ENCODE measurements around the gene SORCS2. TPM values are rescaled to one million over a fixed set of nuclear protein-coding genes. Genes with fewer than 3 reads are reported as not detected.

Gene SORCS2
- total and polyA plus RNA-seq, 12 donors: 0.67 to 15.5 (median 1.3) TPM

DNA sequence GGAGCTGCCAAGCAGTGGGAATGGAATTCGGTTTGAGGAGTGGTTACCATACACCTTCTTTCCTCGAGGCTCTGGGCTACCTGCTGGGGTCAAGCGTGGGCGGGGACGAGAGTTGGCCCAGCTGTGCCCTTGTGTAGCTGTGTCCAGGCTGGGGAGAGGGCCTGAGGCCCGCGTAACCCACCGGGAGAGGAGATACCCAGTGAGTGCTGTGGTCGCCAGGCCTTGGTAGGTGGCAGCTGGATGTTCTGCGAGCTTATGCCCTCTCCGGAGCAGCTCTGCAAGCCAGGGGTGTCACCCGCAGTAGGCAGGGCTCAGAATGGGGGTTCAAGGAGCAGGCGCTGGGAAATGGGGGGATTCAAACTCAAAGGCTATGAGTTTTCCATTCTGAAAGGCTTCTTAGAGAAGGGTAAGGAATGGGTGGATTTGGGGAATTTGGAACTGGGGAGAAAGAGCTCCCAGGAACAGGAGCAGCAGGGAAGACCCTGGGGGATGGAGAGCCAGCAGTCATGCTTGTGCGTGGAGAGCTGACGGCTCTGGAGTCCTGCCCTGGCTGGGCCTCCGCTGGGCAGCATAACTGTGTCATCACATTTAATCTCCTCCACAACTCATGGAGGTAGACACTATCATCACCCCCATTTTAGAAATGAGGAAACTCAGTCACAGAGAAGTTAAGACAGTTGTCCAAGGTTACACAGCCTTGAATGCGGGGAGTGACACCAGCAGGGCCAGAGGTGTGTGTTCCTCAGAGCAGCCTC lies 117.5 kb downstream of the SORCS2 start:
- Histone ChIP-seq H3K27ac (peak overlapping the region in 1 of 5 donors; percentile 22), H3K4me3 (no peak overlapping the region), H3K9me3 (replicated peaks in 1 of 3) (no peaks in the 10 kb centered on the region), H3K36me3 (replicated peaks in 1 of 2) (no peaks in the 10 kb centered on the region), H3K4me1 (replicated peaks in 1 of 2) (no peaks in the 10 kb centered on the region), H3K27me3 (no peaks in the 10 kb centered on the region)
- DNase-seq: no peak
- intact Hi-C loops (cut with DNase I): no loop called here
- TF ChIP-seq, protein P1, sequence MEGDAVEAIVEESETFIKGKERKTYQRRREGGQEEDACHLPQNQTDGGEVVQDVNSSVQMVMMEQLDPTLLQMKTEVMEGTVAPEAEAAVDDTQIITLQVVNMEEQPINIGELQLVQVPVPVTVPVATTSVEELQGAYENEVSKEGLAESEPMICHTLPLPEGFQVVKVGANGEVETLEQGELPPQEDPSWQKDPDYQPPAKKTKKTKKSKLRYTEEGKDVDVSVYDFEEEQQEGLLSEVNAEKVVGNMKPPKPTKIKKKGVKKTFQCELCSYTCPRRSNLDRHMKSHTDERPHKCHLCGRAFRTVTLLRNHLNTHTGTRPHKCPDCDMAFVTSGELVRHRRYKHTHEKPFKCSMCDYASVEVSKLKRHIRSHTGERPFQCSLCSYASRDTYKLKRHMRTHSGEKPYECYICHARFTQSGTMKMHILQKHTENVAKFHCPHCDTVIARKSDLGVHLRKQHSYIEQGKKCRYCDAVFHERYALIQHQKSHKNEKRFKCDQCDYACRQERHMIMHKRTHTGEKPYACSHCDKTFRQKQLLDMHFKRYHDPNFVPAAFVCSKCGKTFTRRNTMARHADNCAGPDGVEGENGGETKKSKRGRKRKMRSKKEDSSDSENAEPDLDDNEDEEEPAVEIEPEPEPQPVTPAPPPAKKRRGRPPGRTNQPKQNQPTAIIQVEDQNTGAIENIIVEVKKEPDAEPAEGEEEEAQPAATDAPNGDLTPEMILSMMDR (IDR thresholded peaks at IDR 0.05): no peak
- TF ChIP-seq POLR2A (IDR thresholded peaks at IDR 0.05): no peak
- WGBS, 4 donors: 78 to 86% (median 82%) methylated on average over 13 to 17 of the region's 17 CpGs

DNA sequence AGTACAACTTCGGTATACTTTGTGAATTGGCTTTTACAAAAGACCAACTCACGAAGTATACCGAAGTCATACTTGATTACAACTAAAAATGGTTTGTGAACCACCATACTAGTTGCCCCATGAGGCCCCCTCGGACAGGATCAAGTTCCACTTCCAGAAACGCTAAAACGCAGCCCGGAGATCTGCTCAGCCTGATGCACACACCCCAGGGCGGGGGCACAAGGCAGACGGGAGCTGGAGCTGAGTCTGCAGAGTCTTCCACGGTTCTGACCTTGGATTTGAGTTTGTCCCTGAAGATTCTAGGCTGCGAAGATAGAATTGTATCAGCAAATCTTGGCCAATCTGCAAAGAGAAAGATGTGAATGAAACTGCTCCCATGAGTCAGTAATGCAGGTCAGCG lies 118.1 kb downstream of the SORCS2 start:
- no peaks in the 10 kb centered on the region for H3K4me1 ChIP-seq (replicated peaks in 1 of 2)
- no peak overlapping the region for H3K4me3 ChIP-seq
- peak overlapping the region in 1 of 5 donors; percentile 22 for H3K27ac ChIP-seq
- WGBS, 4 donors: 37 to 55% (median 44%) methylated on average over 12 of the region's 12 CpGs
- H3K36me3 ChIP-seq (replicated peaks in 1 of 2): no peaks in the 10 kb centered on the region
- intact Hi-C loops (cut with DNase I): no loop called here
- TF ChIP-seq POLR2A (IDR thresholded peaks at IDR 0.05): no peak
- DNase-seq: no peak
- no peaks in the 10 kb centered on the region for H3K27me3 ChIP-seq
- H3K9me3 ChIP-seq (replicated peaks in 1 of 3): no peaks in the 10 kb centered on the region

DNA sequence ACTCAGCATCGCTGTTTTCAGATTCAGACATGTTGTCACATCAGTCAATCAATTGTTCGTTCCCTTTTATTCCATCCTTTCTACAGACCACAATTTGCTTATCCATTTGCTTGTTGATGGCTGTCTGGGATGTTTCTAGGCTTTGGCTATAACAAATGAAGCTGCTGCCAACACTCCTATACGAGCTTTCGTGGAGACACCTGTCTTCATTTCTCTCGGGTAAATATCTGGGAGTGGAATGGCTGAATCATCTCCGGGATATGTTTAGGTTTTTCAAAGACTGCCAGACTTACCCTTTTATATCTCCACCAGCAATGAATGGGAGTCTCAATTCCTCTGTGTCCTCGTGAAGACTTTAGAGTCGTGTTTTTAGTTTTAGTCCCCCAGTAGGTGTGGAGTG lies 118.9 kb downstream of the SORCS2 start:
- intact Hi-C loops (cut with DNase I): no loop called here
- TF ChIP-seq, protein P1 (IDR thresholded peaks at IDR 0.05): no peak
- no peak for TF ChIP-seq POLR2A (IDR thresholded peaks at IDR 0.05)
- 82 to 90% (median 87%) methylated on average over 8 of the region's 8 CpGs for WGBS, 4 donors

DNA sequence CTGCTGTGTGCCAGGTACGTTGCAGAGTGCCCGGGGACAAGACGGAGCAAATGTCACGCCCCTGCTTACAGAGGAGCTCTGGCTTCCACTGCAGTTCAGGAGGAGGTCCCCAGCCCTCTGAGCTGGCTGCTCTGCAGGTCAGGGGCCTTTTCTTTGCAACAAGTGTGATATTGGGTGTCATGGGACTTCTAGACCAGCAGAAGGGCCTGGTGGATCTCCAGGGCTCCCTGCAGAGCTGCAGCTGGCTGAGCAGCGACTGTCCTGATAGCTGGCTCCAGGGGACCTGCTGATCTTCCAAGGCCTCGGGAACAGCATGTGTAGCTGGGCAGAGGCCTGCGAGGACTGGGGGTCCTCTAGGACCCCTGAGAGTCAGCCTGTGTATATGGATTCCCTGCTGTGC lies 120.4 kb downstream of the SORCS2 start:
- Histone ChIP-seq H3K27me3 (no peaks in the 10 kb centered on the region), H3K4me3 (no peak overlapping the region), H3K27ac (peak overlapping the region in 1 of 5 donors; percentile 74), H3K36me3 (replicated peaks in 1 of 2) (no peaks in the 10 kb centered on the region), H3K4me1 (replicated peaks in 1 of 2) (no peaks in the 10 kb centered on the region), H3K9me3 (replicated peaks in 1 of 3) (no peaks in the 10 kb centered on the region)
- 83 to 100% (median 86%) methylated on average over 1 to 7 of the region's 7 CpGs for WGBS, 4 donors
- intact Hi-C loops (cut with DNase I): no loop called here
- TF ChIP-seq POLR2A (IDR thresholded peaks at IDR 0.05): no peak
- TF ChIP-seq, protein P1 (IDR thresholded peaks at IDR 0.05): no peak
- no peak for DNase-seq

More for the DNA sequence above, 118.9 kb downstream of the SORCS2 start:
- H3K4me3 ChIP-seq: no peak overlapping the region
- DNase-seq: no peak
- H3K9me3 ChIP-seq (replicated peaks in 1 of 3): no peaks in the 10 kb centered on the region
- no peaks in the 10 kb centered on the region for H3K36me3 ChIP-seq (replicated peaks in 1 of 2)
- no peaks in the 10 kb centered on the region for H3K27me3 ChIP-seq
- H3K27ac ChIP-seq: no peak overlapping the region
- H3K4me1 ChIP-seq (replicated peaks in 1 of 2): no peaks in the 10 kb centered on the region
